PC-3 (cell line): ENCODE measurements around the gene PDPN. TPM values are rescaled to one million over a fixed set of nuclear protein-coding genes. Genes with fewer than 3 reads are reported as not detected.

Experiments
- ATAC-seq: fragments of 200-7000 bp; cut with Tn5 transposase; 2 replicates; pipeline ENCODE4 v1.9.1; 2020; ENCODE audit warnings: mild to moderate bottlenecking, moderate library complexity
- BruUV-seq: library from RNA; stranded (reverse); fragments of 400-500 nt; replicated peaks from 2 replicates; lab custom pipeline; 2021; lab: Mats Ljungman, UMichigan
- CTCF ChIA-PET: fragments of 300-600 bp; sonication (Branson Sonifier 250); formaldehyde crosslinking; loops from one replicate; lab custom pipeline; 2022; ENCODE audit warnings: antibody characterized with exemption; lab: Charles Lee
- POLR2A ChIA-PET: fragments of 300-600 bp; sonication (Branson Sonifier 250); formaldehyde crosslinking; loops from one replicate; lab custom pipeline; 2022; ENCODE audit warnings: antibody characterized with exemption; ENCODE audit not compliant: unreplicated experiment; lab: Charles Lee
- DNase-seq: peaks from one replicate; pipeline ENCODE4 v3.0.0-alpha.2; 2015
- H2AFZ ChIP-seq: fragments of 300-600 bp; sonication (generic); 2 replicates; pipeline ENCODE4 v1.6.0; 2016; ENCODE audit warnings: antibody characterized with exemption, low read length
- H3F3A ChIP-seq: fragments of 300-600 bp; sonication (generic); one replicate; pipeline ENCODE4 v1.6.0; 2017; ENCODE audit warnings: antibody characterized with exemption, low read length, control low read depth, mild to moderate bottlenecking; ENCODE audit not compliant: unreplicated experiment
- H3K27ac ChIP-seq: fragments of 300-600 bp; sonication (generic); 2 replicates; pipeline ENCODE4 v1.5.1; 2016; ENCODE audit warnings: mild to moderate bottlenecking, low read length
- H3K27me3 ChIP-seq: fragments of 300-600 bp; sonication (generic); 2 replicates; pipeline ENCODE4 v1.6.1; 2016; ENCODE audit warnings: low read length, mixed read lengths
- H3K36me3 ChIP-seq: fragments of 300-600 bp; sonication (generic); 2 replicates; pipeline ENCODE4 v1.6.1; 2016; ENCODE audit warnings: low read depth, mixed run types, low read length, mixed read lengths
- H3K4me1 ChIP-seq: fragments of 300-600 bp; sonication (generic); 2 replicates; pipeline ENCODE4 v1.5.1; 2016; ENCODE audit warnings: low read length; ENCODE audit not compliant: insufficient read depth
- H3K4me2 ChIP-seq: fragments of 300-600 bp; sonication (generic); 2 replicates; pipeline ENCODE4 v1.6.0; 2016; ENCODE audit warnings: low read length
- H3K4me3 ChIP-seq: fragments of 300-600 bp; sonication (generic); 2 replicates; pipeline ENCODE4 v1.5.1; 2016; ENCODE audit warnings: mild to moderate bottlenecking, low read length, mixed read lengths
- H3K79me2 ChIP-seq: fragments of 300-600 bp; sonication (generic); 2 replicates; pipeline ENCODE4 v1.6.1; 2017; ENCODE audit warnings: low read length, mixed read lengths
- H3K9ac ChIP-seq: fragments of 300-600 bp; sonication (generic); 2 replicates; pipeline ENCODE4 v1.6.0; 2016; ENCODE audit warnings: mild to moderate bottlenecking, low read length
- H3K9me2 ChIP-seq: fragments of 300-600 bp; sonication (generic); replicated peaks from 2 replicates; pipeline ENCODE4 v1.6.1; 2016; ENCODE audit warnings: mixed run types, low read length, mixed read lengths
- H3K9me3 ChIP-seq: fragments of 300-600 bp; sonication (generic); 2 replicates; pipeline ENCODE4 v1.6.1; 2016; ENCODE audit warnings: low read length, mixed read lengths
- H4K20me1 ChIP-seq: fragments of 300-600 bp; sonication (generic); 2 replicates; pipeline ENCODE4 v1.6.1; 2016; ENCODE audit warnings: low read length, mixed read lengths
- EZH2 ChIP-seq: fragments of 300-600 bp; sonication (generic); IDR thresholded peaks from one replicate; pipeline ENCODE4 v1.6.1; 2017; ENCODE audit warnings: antibody characterized with exemption, mild to moderate bottlenecking, low read length; ENCODE audit not compliant: unreplicated experiment
- EZH2phosphoT487 ChIP-seq: fragments of 300-600 bp; sonication (generic); IDR thresholded peaks from 2 replicates; pipeline ENCODE4 v1.6.1; 2018; ENCODE audit warnings: mild to moderate bottlenecking, antibody characterized with exemption, low read length, borderline replicate concordance
- intact Hi-C: fragments of 100-400 bp; cut with micrococcal nuclease; formaldehyde crosslinking; loops from 2 replicates; pipeline ENCODE4 v1.9.0; 2023
- total RNA-seq: library from RNA; depleted of rRNA; stranded (reverse); fragments of >200 nt; gene quantifications from 2 replicates; pipeline ENCODE4 v1.2.3, GENCODE V29; 2014
- TF ChIP-seq, protein P1 (sequence below): fragments of 300-600 bp; sonication (generic); conservative IDR thresholded peaks from 2 replicates; pipeline ENCODE4 v1.5.1; 2017; ENCODE audit warnings: antibody characterized with exemption, low read depth, mild to moderate bottlenecking, low read length

The PDPN gene
- total RNA-seq, 1 experiment from 2014 or later: 0.47 TPM

DNA sequence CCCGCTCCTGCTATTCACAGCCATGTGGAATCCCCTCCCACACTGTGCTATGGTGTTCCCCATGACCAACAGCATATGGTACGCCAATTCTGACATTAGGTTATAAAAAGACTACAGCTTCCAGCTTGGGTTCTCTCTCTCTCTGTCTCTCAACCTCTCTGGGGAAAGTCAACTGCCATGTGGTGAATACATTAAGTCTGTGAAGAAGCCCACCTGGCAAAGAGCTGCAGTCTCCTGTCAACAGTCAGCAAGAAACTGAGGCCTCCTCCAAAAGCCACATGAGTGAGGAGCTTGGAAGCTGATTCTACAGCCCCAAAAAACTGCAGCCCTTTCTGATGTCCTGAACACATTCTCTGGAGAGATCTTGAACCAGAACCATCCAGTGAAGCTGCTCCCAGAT lies 44.8 kb upstream of the PDPN start:
- no peak overlapping the region for H3K27ac ChIP-seq
- POLR2A ChIA-PET: no interaction called here
- BruUV-seq: no TSS peak
- DNase-seq (no peak), ATAC-seq (no peak)
- no peaks in the 10 kb centered on the region for H3K4me1 ChIP-seq
- no peak overlapping the region for H3K4me3 ChIP-seq
- CTCF ChIA-PET: no interaction called here
- H3K9me2 ChIP-seq: no peaks in the 10 kb centered on the region
- no peaks in the 10 kb centered on the region for H3K9me3 ChIP-seq
- H3K79me2 ChIP-seq: no peaks in the 10 kb centered on the region
- H4K20me1 ChIP-seq: no peaks in the 10 kb centered on the region
- peaks cover 25% of the 10 kb centered on the region for H3K27me3 ChIP-seq
- no peaks in the 10 kb centered on the region for H3F3A ChIP-seq
- H3K9ac ChIP-seq: no peak overlapping the region
- TF ChIP-seq, protein P1, sequence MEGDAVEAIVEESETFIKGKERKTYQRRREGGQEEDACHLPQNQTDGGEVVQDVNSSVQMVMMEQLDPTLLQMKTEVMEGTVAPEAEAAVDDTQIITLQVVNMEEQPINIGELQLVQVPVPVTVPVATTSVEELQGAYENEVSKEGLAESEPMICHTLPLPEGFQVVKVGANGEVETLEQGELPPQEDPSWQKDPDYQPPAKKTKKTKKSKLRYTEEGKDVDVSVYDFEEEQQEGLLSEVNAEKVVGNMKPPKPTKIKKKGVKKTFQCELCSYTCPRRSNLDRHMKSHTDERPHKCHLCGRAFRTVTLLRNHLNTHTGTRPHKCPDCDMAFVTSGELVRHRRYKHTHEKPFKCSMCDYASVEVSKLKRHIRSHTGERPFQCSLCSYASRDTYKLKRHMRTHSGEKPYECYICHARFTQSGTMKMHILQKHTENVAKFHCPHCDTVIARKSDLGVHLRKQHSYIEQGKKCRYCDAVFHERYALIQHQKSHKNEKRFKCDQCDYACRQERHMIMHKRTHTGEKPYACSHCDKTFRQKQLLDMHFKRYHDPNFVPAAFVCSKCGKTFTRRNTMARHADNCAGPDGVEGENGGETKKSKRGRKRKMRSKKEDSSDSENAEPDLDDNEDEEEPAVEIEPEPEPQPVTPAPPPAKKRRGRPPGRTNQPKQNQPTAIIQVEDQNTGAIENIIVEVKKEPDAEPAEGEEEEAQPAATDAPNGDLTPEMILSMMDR: no peak
- TF ChIP-seq EZH2phosphoT487 (no peak), EZH2 (no peak)
- no peak overlapping the region for H2AFZ ChIP-seq
- H3K4me2 ChIP-seq: no peak overlapping the region
- intact Hi-C loops: no loop called here
- H3K36me3 ChIP-seq: no peaks in the 10 kb centered on the region

DNA sequence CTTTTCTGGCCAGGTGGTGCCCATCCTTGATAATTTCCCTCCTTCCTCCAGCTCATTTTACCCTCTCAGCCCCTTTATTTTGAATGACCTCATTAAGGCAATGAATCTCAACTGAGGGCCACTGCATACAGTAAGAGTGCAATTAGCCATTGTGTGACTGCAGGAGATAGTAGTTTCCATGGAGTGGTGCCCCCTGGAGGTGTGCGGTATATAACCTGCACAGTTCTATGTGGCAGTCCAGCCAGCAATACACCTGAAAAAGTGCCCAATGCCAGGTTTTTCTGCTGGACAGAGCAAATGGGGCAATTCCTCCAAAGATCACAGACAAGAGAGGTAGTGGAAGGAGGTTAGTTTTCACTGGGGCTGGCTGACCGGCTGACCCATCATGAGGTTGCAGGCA lies 43.9 kb upstream of the PDPN start:
- POLR2A ChIA-PET: no interaction called here
- no peak for ATAC-seq
- H3K79me2 ChIP-seq: no peaks in the 10 kb centered on the region

DNA sequence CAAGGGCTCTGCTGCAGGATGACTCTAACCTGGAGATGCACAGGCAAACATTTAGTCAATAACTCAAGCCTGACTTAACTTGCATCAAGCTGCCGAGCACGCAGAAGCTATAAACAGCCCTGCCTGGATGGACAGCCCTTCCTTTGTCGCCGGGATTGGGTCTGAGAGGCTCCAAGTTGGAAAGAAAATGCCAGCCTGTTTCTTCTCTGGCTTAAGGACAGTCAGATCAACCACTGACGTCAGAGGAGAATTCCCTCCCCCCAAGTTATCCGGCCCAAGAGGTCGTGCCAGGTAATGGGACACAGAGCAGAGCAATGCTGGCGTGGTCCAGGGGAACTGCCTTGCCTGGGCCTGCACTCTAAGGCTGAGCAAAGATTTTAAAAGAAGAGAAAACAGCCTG lies 42.8 kb upstream of the PDPN start:
- DNase-seq (no peak), ATAC-seq (no peak)
- H3K9me3 ChIP-seq: no peaks in the 10 kb centered on the region
- no peak for TF ChIP-seq EZH2phosphoT487
- TF ChIP-seq EZH2: no peak
- TF ChIP-seq, protein P1: no peak
- H3K79me2 ChIP-seq: no peaks in the 10 kb centered on the region
- H2AFZ ChIP-seq: no peak overlapping the region
- no peaks in the 10 kb centered on the region for H3K4me1 ChIP-seq
- H3K36me3 ChIP-seq: no peaks in the 10 kb centered on the region
- H3K9me2 ChIP-seq: no peaks in the 10 kb centered on the region
- no peaks in the 10 kb centered on the region for H4K20me1 ChIP-seq
- H3K27me3 ChIP-seq: peaks cover 20% of the 10 kb centered on the region
- CTCF ChIA-PET: no interaction called here
- H3F3A ChIP-seq: no peaks in the 10 kb centered on the region
- no peak overlapping the region for H3K4me2 ChIP-seq
- H3K4me3 ChIP-seq: no peak overlapping the region
- POLR2A ChIA-PET: no interaction called here
- no peak overlapping the region for H3K9ac ChIP-seq
- BruUV-seq: no TSS peak
- no peak overlapping the region for H3K27ac ChIP-seq
- intact Hi-C loops: no loop called here

More for the DNA sequence above, 43.9 kb upstream of the PDPN start:
- H3K4me2 ChIP-seq: no peak overlapping the region
- peaks cover 25% of the 10 kb centered on the region for H3K27me3 ChIP-seq
- no peaks in the 10 kb centered on the region for H3K36me3 ChIP-seq
- no TSS peak for BruUV-seq
- TF ChIP-seq, protein P1: peak; percentile 38; the same call in 1 of the 2 replicates
- no peak for TF ChIP-seq EZH2phosphoT487
- H3K4me3 ChIP-seq: no peak overlapping the region
- H3F3A ChIP-seq: no peaks in the 10 kb centered on the region
- no peak overlapping the region for H3K27ac ChIP-seq
- intact Hi-C loops: no loop called here
- no peaks in the 10 kb centered on the region for H3K9me3 ChIP-seq
- H3K9ac ChIP-seq: no peak overlapping the region
- no peaks in the 10 kb centered on the region for H3K9me2 ChIP-seq
- H2AFZ ChIP-seq: no peak overlapping the region
- no peaks in the 10 kb centered on the region for H3K4me1 ChIP-seq
- CTCF ChIA-PET: no interaction called here
- H4K20me1 ChIP-seq: no peaks in the 10 kb centered on the region
- DNase-seq: no peak
